H9 (cell line): ENCODE results near the gene TENM3. TPM values are rescaled to one million over a fixed set of nuclear protein-coding genes. Genes with fewer than 3 reads are reported as not detected.

Experiments
- DNase-seq: peaks from one replicate; pipeline ENCODE4 v3.0.0-alpha.2; 2017
- H2AFZ ChIP-seq: one replicate; pipeline ENCODE4 v1.6.1; 2013; ENCODE audit warnings: mild to moderate bottlenecking, low read length, control low read depth, moderate library complexity
- H2AK5ac ChIP-seq: 2 replicates; pipeline ENCODE4 v1.6.1; 2013; ENCODE audit warnings: low read length, control low read depth, mixed read lengths; ENCODE audit not compliant: insufficient read length
- H2BK120ac ChIP-seq: one replicate; pipeline ENCODE4 v1.6.1; 2013; ENCODE audit warnings: low read depth, mild to moderate bottlenecking, low read length, control low read depth, inconsistent platforms; ENCODE audit not compliant: poor library complexity, severe bottlenecking
- H2BK12ac ChIP-seq: 2 replicates; pipeline ENCODE4 v1.6.1; 2013; ENCODE audit warnings: low read length, control low read depth, mixed read lengths, low read depth; ENCODE audit not compliant: insufficient read length
- H2BK15ac ChIP-seq: 2 replicates; pipeline ENCODE4 v1.6.1; 2013; ENCODE audit warnings: low read depth, low read length, control low read depth
- H2BK20ac ChIP-seq: one replicate; pipeline ENCODE4 v1.6.1; 2013; ENCODE audit warnings: low read depth, mild to moderate bottlenecking, low read length, control low read depth, inconsistent platforms; ENCODE audit not compliant: poor library complexity, severe bottlenecking
- H2BK5ac ChIP-seq: 2 replicates; pipeline ENCODE4 v1.6.1; 2013; ENCODE audit warnings: low read length, control low read depth, mixed read lengths; ENCODE audit not compliant: insufficient read length
- H3K14ac ChIP-seq: 2 replicates; pipeline ENCODE4 v1.6.1; 2013; ENCODE audit warnings: low read length, control low read depth; ENCODE audit not compliant: insufficient read depth
- H3K18ac ChIP-seq: 2 replicates; pipeline ENCODE4 v1.6.1; 2013; ENCODE audit warnings: low read depth, mild to moderate bottlenecking, mixed read lengths, low read length, control low read depth; ENCODE audit not compliant: insufficient read length
- H3K23ac ChIP-seq: 2 replicates; pipeline ENCODE4 v1.6.1; 2013; ENCODE audit warnings: low read length, control low read depth, mixed read lengths, low read depth; ENCODE audit not compliant: insufficient read length
- H3K23me2 ChIP-seq: 2 replicates; pipeline ENCODE4 v1.6.1; 2013; ENCODE audit warnings: low read depth, mild to moderate bottlenecking, mixed read lengths, low read length, control low read depth; ENCODE audit not compliant: insufficient read length, poor library complexity, severe bottlenecking
- H3K27ac ChIP-seq: 2 replicates; pipeline ENCODE4 v1.5.1; 2013; ENCODE audit warnings: low read length, control low read depth, mixed read lengths, low read depth; ENCODE audit not compliant: insufficient read length
- H3K27me3 ChIP-seq: 2 replicates; pipeline ENCODE4 v1.6.1; 2013; ENCODE audit warnings: low read length, control low read depth, inconsistent platforms; ENCODE audit not compliant: insufficient read depth
- H3K4ac ChIP-seq: 2 replicates; pipeline ENCODE4 v1.6.1; 2013; ENCODE audit warnings: low read depth, mild to moderate bottlenecking, control low read depth, inconsistent platforms, low read length, moderate library complexity
- H3K4me1 ChIP-seq: 2 replicates; pipeline ENCODE4 v1.6.1; 2013; ENCODE audit warnings: low read length, control low read depth, inconsistent platforms; ENCODE audit not compliant: insufficient read depth
- H3K4me2 ChIP-seq: 2 replicates; pipeline ENCODE4 v1.6.1; 2013; ENCODE audit warnings: low read length, control low read depth, mixed read lengths; ENCODE audit not compliant: insufficient read length, insufficient read depth
- H3K56ac ChIP-seq: 2 replicates; pipeline ENCODE4 v1.6.1; 2013; ENCODE audit warnings: low read depth, mild to moderate bottlenecking, mixed read lengths, low read length, control low read depth; ENCODE audit not compliant: insufficient read length
- H3K79me1 ChIP-seq: 2 replicates; pipeline ENCODE4 v1.6.1; 2013; ENCODE audit warnings: low read depth, mild to moderate bottlenecking, moderate library complexity, low read length, control low read depth, inconsistent platforms; ENCODE audit not compliant: insufficient read depth, poor library complexity, severe bottlenecking
- H3K79me2 ChIP-seq: 2 replicates; pipeline ENCODE4 v1.6.1; 2013; ENCODE audit warnings: low read length, control low read depth, inconsistent platforms; ENCODE audit not compliant: insufficient read depth
- H3K9ac ChIP-seq: 2 replicates; pipeline ENCODE4 v1.6.1; 2013; ENCODE audit warnings: low read length, control low read depth, mixed read lengths; ENCODE audit not compliant: insufficient read length; ENCODE audit errors: extremely low read depth
- H3K9me3 ChIP-seq: one replicate; pipeline ENCODE4 v1.6.1; 2013; ENCODE audit warnings: low read depth, low read length, inconsistent platforms; ENCODE audit not compliant: control insufficient read depth
- H3T11ph ChIP-seq: one replicate; pipeline ENCODE4 v1.6.1; 2013; ENCODE audit warnings: mild to moderate bottlenecking, low read length, control low read depth, inconsistent platforms
- H4K20me1 ChIP-seq: one replicate; pipeline ENCODE4 v1.6.1; 2013; ENCODE audit not compliant: control insufficient read depth, insufficient read length, insufficient read depth
- H4K5ac ChIP-seq: 2 replicates; pipeline ENCODE4 v1.6.1; 2013; ENCODE audit warnings: low read depth, mild to moderate bottlenecking, mixed read lengths, low read length, control low read depth; ENCODE audit not compliant: insufficient read length
- H4K8ac ChIP-seq: replicated peaks from 2 replicates; pipeline ENCODE4 v1.6.1; 2013; ENCODE audit warnings: low read length, control low read depth, mixed read lengths, low read depth; ENCODE audit not compliant: insufficient read length
- H4K91ac ChIP-seq: 2 replicates; pipeline ENCODE4 v1.6.1; 2013; ENCODE audit warnings: low read depth, mild to moderate bottlenecking, moderate library complexity, mixed read lengths, low read length, control low read depth; ENCODE audit not compliant: insufficient read length
- H3K27ac Mint-ChIP-seq, 3 experiments: 2 replicates in 2 of 3; 3 replicates in 1 of 3; pipeline ENCODE4 v1.8.0; 2020 to 2021; ENCODE audit warnings: mixed read lengths in 3 of 3, mild to moderate bottlenecking in 1 of 3, moderate library complexity in 1 of 3
- H3K27me3 Mint-ChIP-seq: 2 replicates; pipeline ENCODE4 v1.8.0; 2021; ENCODE audit warnings: low read depth, mild to moderate bottlenecking, moderate library complexity, mixed read lengths
- H3K36me3 Mint-ChIP-seq, 3 experiments: 2 replicates in 2 of 3; 3 replicates in 1 of 3; pipeline ENCODE4 v1.8.0; 2020 to 2021; ENCODE audit warnings: low read depth in 3 of 3, mixed read lengths in 3 of 3; ENCODE audit not compliant: insufficient read depth in 1 of 3
- H3K4me1 Mint-ChIP-seq, 2 experiments: 2 replicates each; pipeline ENCODE4 v1.8.0; 2020; ENCODE audit warnings: mixed read lengths in 2 of 2
- H3K4me3 Mint-ChIP-seq, 2 experiments: 2 replicates in 1 of 2; 3 replicates in 1 of 2; pipeline ENCODE4 v1.8.0; 2020 to 2021; ENCODE audit warnings: mild to moderate bottlenecking in 2 of 2, mixed read lengths in 2 of 2, moderate library complexity in 1 of 2
- H3K9me3 Mint-ChIP-seq, 2 experiments: 2 replicates in 1 of 2; 3 replicates in 1 of 2; pipeline ENCODE4 v1.8.0; 2020; ENCODE audit warnings: mild to moderate bottlenecking in 2 of 2, mixed read lengths in 2 of 2, moderate library complexity in 1 of 2
- WGBS: extraction: QIAGEN DNeasy Blood & Tissue Kit; methylation state at CpG from one replicate; pipeline ENCODE4 v1.1.7; 2013; ENCODE audit warnings: missing lambda C conversion rate, low lambda C conversion rate, mixed read lengths; ENCODE audit not compliant: insufficient read length; ENCODE audit errors: extremely low coverage; 5-methylcytosine and 5-hydroxymethylcytosine counted together
- total RNA-seq: library from RNA; stranded (reverse); gene quantifications from 2 replicates; pipeline ENCODE4 v1.2.1, GENCODE V29; 2021
- TF ChIP-seq, protein P1 (sequence below): fragments of 200-600 bp; sonication (generic); conservative IDR thresholded peaks from 3 replicates; pipeline ENCODE4 v1.8.0; 2021; ENCODE audit warnings: antibody characterized with exemption, mild to moderate bottlenecking

TENM3 gene
- total RNA-seq, 1 experiment from 2014 or later = 49.6 TPM

DNA sequence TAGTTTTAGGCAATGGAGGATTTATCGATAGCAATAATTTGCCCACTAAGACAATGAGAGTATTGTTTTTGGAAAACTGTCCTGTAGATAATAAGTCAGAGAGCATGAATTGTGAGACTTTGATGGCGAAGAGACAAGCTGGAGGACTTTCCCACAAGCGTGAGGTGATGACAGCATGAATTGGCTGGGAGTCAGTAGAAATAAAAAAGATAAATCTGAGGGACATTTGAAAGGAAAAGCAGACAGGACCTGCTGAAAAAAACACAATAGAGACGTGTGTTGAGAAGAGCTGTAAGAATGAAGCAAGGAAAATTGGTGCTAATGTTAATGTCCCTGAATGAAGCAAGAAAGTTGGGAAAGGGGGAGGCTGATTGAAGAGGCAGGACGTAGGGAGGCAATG is 440.5 kb downstream of the TENM3 start:
- no peak overlapping the region for H3K4ac ChIP-seq
- no peaks in the 10 kb centered on the region for H4K20me1 ChIP-seq
- no peak overlapping the region for H2AFZ ChIP-seq
- no peak overlapping the region for H3T11ph ChIP-seq
- TF ChIP-seq, protein P1, sequence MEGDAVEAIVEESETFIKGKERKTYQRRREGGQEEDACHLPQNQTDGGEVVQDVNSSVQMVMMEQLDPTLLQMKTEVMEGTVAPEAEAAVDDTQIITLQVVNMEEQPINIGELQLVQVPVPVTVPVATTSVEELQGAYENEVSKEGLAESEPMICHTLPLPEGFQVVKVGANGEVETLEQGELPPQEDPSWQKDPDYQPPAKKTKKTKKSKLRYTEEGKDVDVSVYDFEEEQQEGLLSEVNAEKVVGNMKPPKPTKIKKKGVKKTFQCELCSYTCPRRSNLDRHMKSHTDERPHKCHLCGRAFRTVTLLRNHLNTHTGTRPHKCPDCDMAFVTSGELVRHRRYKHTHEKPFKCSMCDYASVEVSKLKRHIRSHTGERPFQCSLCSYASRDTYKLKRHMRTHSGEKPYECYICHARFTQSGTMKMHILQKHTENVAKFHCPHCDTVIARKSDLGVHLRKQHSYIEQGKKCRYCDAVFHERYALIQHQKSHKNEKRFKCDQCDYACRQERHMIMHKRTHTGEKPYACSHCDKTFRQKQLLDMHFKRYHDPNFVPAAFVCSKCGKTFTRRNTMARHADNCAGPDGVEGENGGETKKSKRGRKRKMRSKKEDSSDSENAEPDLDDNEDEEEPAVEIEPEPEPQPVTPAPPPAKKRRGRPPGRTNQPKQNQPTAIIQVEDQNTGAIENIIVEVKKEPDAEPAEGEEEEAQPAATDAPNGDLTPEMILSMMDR = no peak
- no peak overlapping the region for H3K4me2 ChIP-seq
- H3K36me3 Mint-ChIP-seq = peaks cover 8 to 11% (median 10%) of the 10 kb centered on the region in 3 experiments; a peak in 5 of 7 replicates
- H4K5ac ChIP-seq = no peak overlapping the region
- no peak overlapping the region for H2BK12ac ChIP-seq
- DNase-seq = no peak
- H3K9me3 ChIP-seq = no peaks in the 10 kb centered on the region
- H3K18ac ChIP-seq = no peak overlapping the region
- H2BK120ac ChIP-seq = no peak overlapping the region
- no peak overlapping the region for H3K4me3 Mint-ChIP-seq
- no peak overlapping the region for H3K23ac ChIP-seq
- no peak overlapping the region for H3K9ac ChIP-seq
- H2BK20ac ChIP-seq = no peak overlapping the region
- no peak overlapping the region for H3K56ac ChIP-seq
- H4K91ac ChIP-seq = no peak overlapping the region
- H3K23me2 ChIP-seq = no peaks in the 10 kb centered on the region
- H3K4me1 Mint-ChIP-seq = peaks cover 4 to 7% of the 10 kb centered on the region in 2 experiments; a peak in 3 of 4 replicates
- no peaks in the 10 kb centered on the region; the same call in 1 of the 2 replicates for H3K27me3 Mint-ChIP-seq
- H3K27ac Mint-ChIP-seq = no peak overlapping the region; a peak in 1 of 7 replicates
- 100% methylated on average over 1 of the region's 5 CpGs for WGBS
- H2BK5ac ChIP-seq = no peak overlapping the region
- no peaks in the 10 kb centered on the region for H3K4me1 ChIP-seq
- no peaks in the 10 kb centered on the region for H3K27me3 ChIP-seq
- no peaks in the 10 kb centered on the region for H3K79me1 ChIP-seq
- no peak overlapping the region for H3K14ac ChIP-seq
- no peak overlapping the region for H2AK5ac ChIP-seq
- H3K27ac ChIP-seq = no peak overlapping the region
- H4K8ac ChIP-seq = no peak overlapping the region
- H3K79me2 ChIP-seq = no peaks in the 10 kb centered on the region
- no peak overlapping the region for H2BK15ac ChIP-seq
- no peaks in the 10 kb centered on the region for H3K9me3 Mint-ChIP-seq
